Rectal smooth muscle tissue (tissue), 1 donor: ENCODE results near the gene UGT1A3.

Experiments
- H3K27ac ChIP-seq: one replicate; pipeline ENCODE4 v1.7.0; 2013; ENCODE audit warnings: low read depth, low read length, inconsistent platforms
- H3K27me3 ChIP-seq: one replicate; pipeline ENCODE4 v1.7.0; 2013; ENCODE audit warnings: low read length; ENCODE audit not compliant: control insufficient read depth, insufficient read depth
- H3K36me3 ChIP-seq: one replicate; pipeline ENCODE4 v1.7.0; 2013; ENCODE audit warnings: low read length; ENCODE audit not compliant: control insufficient read depth, insufficient read depth
- H3K4me1 ChIP-seq: one replicate; pipeline ENCODE4 v1.7.0; 2013; ENCODE audit warnings: low read length; ENCODE audit not compliant: control insufficient read depth, insufficient read depth
- H3K4me3 ChIP-seq: one replicate; pipeline ENCODE4 v1.7.0; 2013; ENCODE audit warnings: low read length
- H3K9ac ChIP-seq: one replicate; pipeline ENCODE4 v1.7.0; 2013; ENCODE audit warnings: low read length

UGT1A3 gene

GRCh38 chr2:233794128-233794658 is 65.4 kb downstream of the UGT1A3 start:
- Histone ChIP-seq H3K4me1 (no peaks in the 10 kb centered on the region), H3K27me3 (peaks cover 2% of the 10 kb centered on the region), H3K9ac (no peak overlapping the region), H3K36me3 (no peaks in the 10 kb centered on the region), H3K27ac (no peak overlapping the region), H3K4me3 (no peak overlapping the region)

GRCh38 chr2:233795735-233796171 is 66.9 kb downstream of the UGT1A3 start:
- Histone ChIP-seq H3K36me3 (no peaks in the 10 kb centered on the region), H3K4me1 (no peaks in the 10 kb centered on the region), H3K4me3 (no peak overlapping the region), H3K27ac (no peak overlapping the region), H3K27me3 (peaks cover 2% of the 10 kb centered on the region), H3K9ac (no peak overlapping the region)

GRCh38 chr2:233796254-233796653 is 67.4 kb downstream of the UGT1A3 start:
- Histone ChIP-seq H3K27me3 (peaks cover 2% of the 10 kb centered on the region), H3K9ac (no peak overlapping the region), H3K4me3 (no peak overlapping the region), H3K36me3 (no peaks in the 10 kb centered on the region), H3K27ac (no peak overlapping the region), H3K4me1 (no peaks in the 10 kb centered on the region)

GRCh38 chr2:233798335-233799086 is 69.7 kb downstream of the UGT1A3 start:
- Histone ChIP-seq H3K27me3 (peaks cover 2% of the 10 kb centered on the region), H3K36me3 (no peaks in the 10 kb centered on the region), H3K4me3 (no peak overlapping the region), H3K4me1 (no peaks in the 10 kb centered on the region), H3K27ac (no peak overlapping the region), H3K9ac (no peak overlapping the region)

- H3K4me3 ChIP-seq: no peak overlapping the region
- no peak overlapping the region for H3K27ac ChIP-seq
- no peaks in the 10 kb centered on the region for H3K36me3 ChIP-seq
- no peak overlapping the region for H3K9ac ChIP-seq
- no peaks in the 10 kb centered on the region for H3K27me3 ChIP-seq
- no peaks in the 10 kb centered on the region for H3K4me1 ChIP-seq
Observed at GRCh38 chr2:233799087-233799665, 70.3 kb downstream of the UGT1A3 start.

- Histone ChIP-seq H3K27ac (no peak overlapping the region), H3K4me1 (no peaks in the 10 kb centered on the region), H3K36me3 (no peaks in the 10 kb centered on the region), H3K27me3 (no peaks in the 10 kb centered on the region), H3K4me3 (no peak overlapping the region), H3K9ac (no peak overlapping the region)
Observed at GRCh38 chr2:233799716-233800115, 70.9 kb downstream of the UGT1A3 start.

- Histone ChIP-seq H3K27me3 (no peaks in the 10 kb centered on the region), H3K36me3 (no peaks in the 10 kb centered on the region), H3K9ac (no peak overlapping the region), H3K4me1 (no peaks in the 10 kb centered on the region), H3K4me3 (no peak overlapping the region), H3K27ac (no peak overlapping the region)
Observed at GRCh38 chr2:233800208-233800607, 71.4 kb downstream of the UGT1A3 start.

- H3K36me3 ChIP-seq: no peaks in the 10 kb centered on the region
- no peaks in the 10 kb centered on the region for H3K27me3 ChIP-seq
- no peaks in the 10 kb centered on the region for H3K4me1 ChIP-seq
- H3K4me3 ChIP-seq: no peak overlapping the region
- H3K27ac ChIP-seq: no peak overlapping the region
- no peak overlapping the region for H3K9ac ChIP-seq
Observed at GRCh38 chr2:233801357-233802131, 72.7 kb downstream of the UGT1A3 start.

GRCh38 chr2:233802132-233802815 is 73.4 kb downstream of the UGT1A3 start:
- Histone ChIP-seq H3K4me3 (no peak overlapping the region), H3K36me3 (no peaks in the 10 kb centered on the region), H3K27ac (no peak overlapping the region)

GRCh38 chr2:233803292-233803911 is 74.6 kb downstream of the UGT1A3 start:
- H3K9ac ChIP-seq: no peak overlapping the region
- no peaks in the 10 kb centered on the region for H3K27me3 ChIP-seq
- no peaks in the 10 kb centered on the region for H3K36me3 ChIP-seq
- no peaks in the 10 kb centered on the region for H3K4me1 ChIP-seq
- no peak overlapping the region for H3K4me3 ChIP-seq
- H3K27ac ChIP-seq: no peak overlapping the region

More at GRCh38 chr2:233802132-233802815, 73.4 kb downstream of the UGT1A3 start:
- no peak overlapping the region for H3K9ac ChIP-seq
- no peaks in the 10 kb centered on the region for H3K27me3 ChIP-seq
- H3K4me1 ChIP-seq: no peaks in the 10 kb centered on the region

- no peaks in the 10 kb centered on the region for H3K27me3 ChIP-seq
- H3K36me3 ChIP-seq: no peaks in the 10 kb centered on the region
- no peak overlapping the region for H3K9ac ChIP-seq
- no peak overlapping the region for H3K27ac ChIP-seq
- H3K4me3 ChIP-seq: no peak overlapping the region
- H3K4me1 ChIP-seq: no peaks in the 10 kb centered on the region
Observed at GRCh38 chr2:233803994-233804393, 75.2 kb downstream of the UGT1A3 start.
